ENCODE results near the gene PRKAA2.

The PRKAA2 gene

DNA sequence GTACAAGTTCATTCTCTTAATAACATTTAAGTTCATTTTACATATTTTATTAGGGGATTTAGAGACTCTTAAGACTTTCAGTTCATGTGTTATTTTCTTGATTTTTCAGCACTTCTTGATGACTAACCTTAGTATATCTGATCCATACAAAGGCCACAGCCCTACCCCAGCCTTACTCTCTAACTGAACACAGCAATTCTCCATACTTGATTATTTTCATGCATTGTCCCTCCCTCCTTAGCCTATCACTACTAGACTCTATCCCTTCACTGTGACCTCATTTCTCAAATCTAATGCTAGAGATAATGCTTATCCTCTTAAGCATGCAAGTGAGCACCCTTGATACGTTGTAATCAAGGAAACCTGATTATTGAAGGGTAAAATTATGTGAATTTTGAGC, 15.2 kb downstream of the PRKAA2 start:
- Histone ChIP-seq H3K4me3 (ENCODE audit: insufficient read depth, low read length, poor library complexity, severe bottlenecking) (no peak overlapping the region), H3K9me3 (ENCODE audit: insufficient read depth, low read length) (peaks cover 11% of the 10 kb centered on the region; the same call in 1 of the 2 replicates), H3K27me3 (ENCODE audit: low read length) (no peaks in the 10 kb centered on the region), H2AFZ (ENCODE audit: low read depth, low read length, severe bottlenecking) (no peak overlapping the region), H4K20me1 (ENCODE audit: low read depth, low read length) (no peaks in the 10 kb centered on the region), H3K27ac (ENCODE audit: low read depth, low read length) (no peak overlapping the region), H3F3A (ENCODE audit: insufficient read depth) (no peaks in the 10 kb centered on the region), H3K36me3 (ENCODE audit: low read length) (no peaks in the 10 kb centered on the region), H3K9ac (ENCODE audit: low read length) (no peak overlapping the region), H3K4me2 (ENCODE audit: low read depth, low read length, poor library complexity, severe bottlenecking) (no peak overlapping the region), H3K9me2 (replicated peaks; ENCODE audit: insufficient read depth, low read length) (no peaks in the 10 kb centered on the region), H3K79me2 (ENCODE audit: insufficient read depth, low read length) (no peaks in the 10 kb centered on the region)
- TF ChIP-seq, protein P1, sequence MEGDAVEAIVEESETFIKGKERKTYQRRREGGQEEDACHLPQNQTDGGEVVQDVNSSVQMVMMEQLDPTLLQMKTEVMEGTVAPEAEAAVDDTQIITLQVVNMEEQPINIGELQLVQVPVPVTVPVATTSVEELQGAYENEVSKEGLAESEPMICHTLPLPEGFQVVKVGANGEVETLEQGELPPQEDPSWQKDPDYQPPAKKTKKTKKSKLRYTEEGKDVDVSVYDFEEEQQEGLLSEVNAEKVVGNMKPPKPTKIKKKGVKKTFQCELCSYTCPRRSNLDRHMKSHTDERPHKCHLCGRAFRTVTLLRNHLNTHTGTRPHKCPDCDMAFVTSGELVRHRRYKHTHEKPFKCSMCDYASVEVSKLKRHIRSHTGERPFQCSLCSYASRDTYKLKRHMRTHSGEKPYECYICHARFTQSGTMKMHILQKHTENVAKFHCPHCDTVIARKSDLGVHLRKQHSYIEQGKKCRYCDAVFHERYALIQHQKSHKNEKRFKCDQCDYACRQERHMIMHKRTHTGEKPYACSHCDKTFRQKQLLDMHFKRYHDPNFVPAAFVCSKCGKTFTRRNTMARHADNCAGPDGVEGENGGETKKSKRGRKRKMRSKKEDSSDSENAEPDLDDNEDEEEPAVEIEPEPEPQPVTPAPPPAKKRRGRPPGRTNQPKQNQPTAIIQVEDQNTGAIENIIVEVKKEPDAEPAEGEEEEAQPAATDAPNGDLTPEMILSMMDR (IDR thresholded peaks at IDR 0.05; ENCODE audit: insufficient read depth, low read length, poor library complexity, severe bottlenecking): no peak
- TF ChIP-seq EZH2phosphoT487 (conservative IDR thresholded peaks at IDR 0.05; ENCODE audit: low read length): no peak

DNA sequence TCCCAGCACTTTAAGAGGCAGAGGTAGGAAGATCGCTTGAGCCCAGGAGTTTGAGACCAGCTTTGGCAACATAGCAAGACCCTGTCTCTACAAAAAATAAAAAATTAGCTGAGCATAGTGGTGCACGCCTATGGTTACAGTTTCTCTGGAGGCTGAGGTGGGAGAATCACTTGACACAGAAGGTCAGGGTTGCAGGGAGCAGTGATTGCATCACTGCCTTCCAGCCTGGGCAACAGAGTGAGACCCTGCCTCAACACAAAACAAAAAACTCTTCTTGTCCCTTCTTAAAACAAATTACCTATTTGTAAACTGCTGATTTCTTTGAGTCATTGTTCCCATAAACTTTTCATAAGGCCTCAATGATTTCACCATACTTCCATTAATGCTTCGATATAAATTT, 18.7 kb downstream of the PRKAA2 start:
- Histone ChIP-seq H3F3A (ENCODE audit: insufficient read depth) (no peaks in the 10 kb centered on the region), H4K20me1 (ENCODE audit: low read depth, low read length) (no peaks in the 10 kb centered on the region), H3K4me3 (ENCODE audit: insufficient read depth, low read length, poor library complexity, severe bottlenecking) (no peak overlapping the region), H3K9me3 (ENCODE audit: insufficient read depth, low read length) (no peaks in the 10 kb centered on the region), H3K27ac (ENCODE audit: low read depth, low read length) (no peak overlapping the region), H3K4me2 (ENCODE audit: low read depth, low read length, poor library complexity, severe bottlenecking) (no peak overlapping the region), H3K36me3 (ENCODE audit: low read length) (no peaks in the 10 kb centered on the region), H2AFZ (ENCODE audit: low read depth, low read length, severe bottlenecking) (no peak overlapping the region), H3K27me3 (ENCODE audit: low read length) (no peaks in the 10 kb centered on the region), H3K9ac (ENCODE audit: low read length) (no peak overlapping the region), H3K9me2 (replicated peaks; ENCODE audit: insufficient read depth, low read length) (no peaks in the 10 kb centered on the region), H3K79me2 (ENCODE audit: insufficient read depth, low read length) (no peaks in the 10 kb centered on the region)
- TF ChIP-seq, protein P1 (IDR thresholded peaks at IDR 0.05; ENCODE audit: insufficient read depth, low read length, poor library complexity, severe bottlenecking): no peak
- no peak for TF ChIP-seq EZH2phosphoT487 (conservative IDR thresholded peaks at IDR 0.05; ENCODE audit: low read length)

DNA sequence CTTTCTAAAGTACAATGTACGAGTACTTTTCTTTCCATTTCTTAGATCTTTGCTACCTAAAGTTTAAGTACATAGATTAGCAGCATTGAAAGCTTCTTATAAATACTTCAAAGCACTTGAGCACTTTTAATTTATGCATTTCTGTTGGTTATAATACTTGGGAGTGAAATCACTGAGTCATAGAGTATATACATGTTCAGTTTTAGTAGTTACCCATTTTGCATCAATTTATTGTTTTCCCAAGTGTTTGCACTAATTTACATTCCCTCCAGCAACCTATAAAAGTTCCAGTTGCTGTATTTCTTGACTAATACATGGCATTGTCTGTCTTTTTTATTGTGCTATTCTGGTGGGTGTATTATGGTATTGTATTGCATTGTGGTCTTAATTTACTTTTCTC, 20.3 kb downstream of the PRKAA2 start:
- TF ChIP-seq, protein P1 (IDR thresholded peaks at IDR 0.05; ENCODE audit: insufficient read depth, low read length, poor library complexity, severe bottlenecking): no peak
- no peak for TF ChIP-seq EZH2phosphoT487 (conservative IDR thresholded peaks at IDR 0.05; ENCODE audit: low read length)
- Histone ChIP-seq H3K27me3 (ENCODE audit: low read length) (no peaks in the 10 kb centered on the region), H3K4me3 (ENCODE audit: insufficient read depth, low read length, poor library complexity, severe bottlenecking) (no peak overlapping the region), H3K79me2 (ENCODE audit: insufficient read depth, low read length) (no peaks in the 10 kb centered on the region), H3K27ac (ENCODE audit: low read depth, low read length) (no peak overlapping the region), H4K20me1 (ENCODE audit: low read depth, low read length) (no peaks in the 10 kb centered on the region), H3K36me3 (ENCODE audit: low read length) (no peaks in the 10 kb centered on the region), H3K4me2 (ENCODE audit: low read depth, low read length, poor library complexity, severe bottlenecking) (no peak overlapping the region), H3K9me2 (replicated peaks; ENCODE audit: insufficient read depth, low read length) (no peaks in the 10 kb centered on the region), H3K9me3 (ENCODE audit: insufficient read depth, low read length) (no peaks in the 10 kb centered on the region), H3F3A (ENCODE audit: insufficient read depth) (no peaks in the 10 kb centered on the region), H3K9ac (ENCODE audit: low read length) (no peak overlapping the region), H2AFZ (ENCODE audit: low read depth, low read length, severe bottlenecking) (no peak overlapping the region)

Measured in SU-DHL-6 (cell line).